DMS53 (cell line): ENCODE data around the gene DUSP7.

Source experiments
- DNase-seq: peaks from one replicate; lab custom pipeline; 2025; lab: John Stamatoyannopoulos, UW

The DUSP7 gene

GRCh38 chr3:52086461-52086860 is 30.1 kb upstream of the DUSP7 start:
- no peak for DNase-seq

GRCh38 chr3:52085681-52086282 is 29.4 kb upstream of the DUSP7 start:
- no peak for DNase-seq

GRCh38 chr3:52084954-52085680 is 28.7 kb upstream of the DUSP7 start:
- DNase-seq = no peak

GRCh38 chr3:52084216-52084945 is 28.0 kb upstream of the DUSP7 start:
- DNase-seq = no peak

GRCh38 chr3:52083556-52084087 is 27.3 kb upstream of the DUSP7 start:
- no peak for DNase-seq

GRCh38 chr3:52082951-52083350 is 26.6 kb upstream of the DUSP7 start:
- no peak for DNase-seq

GRCh38 chr3:52080830-52081719 is 24.7 kb upstream of the DUSP7 start:
- DNase-seq = no peak

- no peak for DNase-seq
Measured at GRCh38 chr3:52079958-52080357, 23.6 kb upstream of the DUSP7 start.

- DNase-seq = no peak
Measured at GRCh38 chr3:52078781-52079560, 22.6 kb upstream of the DUSP7 start.

- no peak for DNase-seq
Measured at GRCh38 chr3:52077925-52078324, 21.6 kb upstream of the DUSP7 start.

GRCh38 chr3:52076896-52077780 is 20.8 kb upstream of the DUSP7 start:
- no peak for DNase-seq

GRCh38 chr3:52073490-52073889 is 17.1 kb upstream of the DUSP7 start:
- DNase-seq = no peak

GRCh38 chr3:52072471-52072870 is 16.1 kb upstream of the DUSP7 start:
- no peak for DNase-seq

GRCh38 chr3:52072020-52072419 is 15.6 kb upstream of the DUSP7 start:
- no peak for DNase-seq

GRCh38 chr3:52070724-52071621 is 14.6 kb upstream of the DUSP7 start:
- DNase-seq = no peak

- no peak for DNase-seq
Measured at GRCh38 chr3:52069855-52070254, 13.5 kb upstream of the DUSP7 start.

GRCh38 chr3:52069135-52069534 is 12.8 kb upstream of the DUSP7 start:
- DNase-seq = no peak

- no peak for DNase-seq
Measured at GRCh38 chr3:52068730-52069129, 12.4 kb upstream of the DUSP7 start.

- DNase-seq = no peak
Measured at GRCh38 chr3:52068055-52068571, 11.7 kb upstream of the DUSP7 start.
